GM12878 (cell line): ENCODE measurements around the gene CYTH3. TPM values are rescaled to one million over a fixed set of nuclear protein-coding genes. Genes with fewer than 3 reads are reported as not detected.

Experiments used
- ATAC-seq: fragments of 200-7000 bp; cut with Tn5 transposase; 3 replicates; pipeline ENCODE4 v1.9.1; 2020; ENCODE audit warnings: mild to moderate bottlenecking, moderate library complexity
- BruUV-seq: library from RNA; stranded (reverse); fragments of 400-500 nt; replicated peaks from 2 replicates; lab custom pipeline; 2021; lab: Mats Ljungman, UMichigan
- CTCF ChIA-PET: fragments of 300-600 bp; sonication (Branson Sonifier 250); formaldehyde crosslinking; extraction: SDS; loops from one replicate; lab custom pipeline; 2021; ENCODE audit warnings: inconsistent platforms; lab: Yijun Ruan, JAX
- POLR2A ChIA-PET: fragments of 350-600 bp; formaldehyde crosslinking; extraction: SDS; loops from one replicate; lab custom pipeline; 2021; ENCODE audit warnings: inconsistent platforms; lab: Charles Lee
- RAD21 ChIA-PET: fragments of 300-600 bp; sonication (Branson Sonifier 250); formaldehyde crosslinking; loops from one replicate; lab custom pipeline; 2023; ENCODE audit warnings: antibody characterized with exemption; ENCODE audit not compliant: unreplicated experiment; lab: Charles Lee
- SMC1A ChIA-PET: fragments of 300-600 bp; sonication (Branson Sonifier 250); formaldehyde crosslinking; loops from one replicate; lab custom pipeline; 2023; ENCODE audit not compliant: unreplicated experiment, uncharacterized antibody; lab: Charles Lee
- DNase-seq: peaks from one replicate; pipeline ENCODE4 v3.0.0-alpha.2; 2011; ENCODE audit warnings: low read depth, low spot score
- FAIRE-seq: peaks from 3 replicates; lab custom pipeline; 2011; peaks lifted over from hg19 to GRCh38; lab: Jason Lieb, UNC
- H2AFZ ChIP-seq: 2 replicates; pipeline ENCODE4 v1.6.0; 2011; ENCODE audit warnings: low read depth, low read length, control low read depth; ENCODE audit not compliant: control insufficient read depth
- H3K27ac ChIP-seq: 2 replicates; pipeline ENCODE4 v1.5.1; 2011; ENCODE audit warnings: control low read depth; ENCODE audit not compliant: control insufficient read depth, insufficient read depth
- H3K27me3 ChIP-seq, 2 experiments: replicated peaks in 1 of 2; 2 replicates each; pipeline versions ENCODE4 v1.6.0 to v1.6.1; 2011; ENCODE audit warnings: low read length in 1 of 2; ENCODE audit not compliant: control insufficient read depth in 2 of 2, insufficient read depth in 2 of 2
- H3K36me3 ChIP-seq, 2 experiments: 2 replicates each; pipeline ENCODE4 v1.5.1; 2011; ENCODE audit warnings: low read length in 1 of 2; ENCODE audit not compliant: control insufficient read depth in 2 of 2, insufficient read depth in 2 of 2
- H3K4me1 ChIP-seq: 2 replicates; pipeline ENCODE4 v1.6.1; 2011; ENCODE audit warnings: mild to moderate bottlenecking, low read length, moderate library complexity, mixed read lengths; ENCODE audit not compliant: control insufficient read depth, insufficient read depth
- H3K4me2 ChIP-seq: 2 replicates; pipeline ENCODE4 v1.6.0; 2011; ENCODE audit warnings: control low read depth; ENCODE audit not compliant: control insufficient read depth, insufficient read depth
- H3K4me3 ChIP-seq: fragments of 200-600 bp; sonication (generic); 2 replicates; pipeline ENCODE4 v1.5.1; 2016
- H3K79me2 ChIP-seq: 2 replicates; pipeline ENCODE4 v1.6.0; 2011; ENCODE audit warnings: low read length; ENCODE audit not compliant: control insufficient read depth, insufficient read depth
- H3K9ac ChIP-seq: 2 replicates; pipeline ENCODE4 v1.8.0; 2011; ENCODE audit warnings: low read length, control low read depth, mixed read lengths; ENCODE audit not compliant: control insufficient read depth, insufficient read depth
- H3K9me3 ChIP-seq: replicated peaks from 3 replicates; pipeline ENCODE4 v1.5.1; 2011; ENCODE audit warnings: mild to moderate bottlenecking, low read length; ENCODE audit not compliant: control insufficient read depth, insufficient read depth
- H4K20me1 ChIP-seq: 2 replicates; pipeline ENCODE4 v1.6.0; 2011; ENCODE audit not compliant: control insufficient read depth, insufficient read depth
- CBX5 ChIP-seq: sonication (generic); IDR thresholded peaks from 2 replicates; pipeline ENCODE4 v1.6.1; 2016; ENCODE audit warnings: low read depth, moderate library complexity, mild to moderate bottlenecking, inconsistent platforms
- CREB1 ChIP-seq: IDR thresholded peaks from 2 replicates; pipeline ENCODE4 v1.6.1; 2012; ENCODE audit warnings: low read depth, mild to moderate bottlenecking, inconsistent platforms
- ESRRA ChIP-seq: IDR thresholded peaks from 2 replicates; pipeline ENCODE4 v1.6.1; 2012; ENCODE audit warnings: mild to moderate bottlenecking, low read length, improper control_type of control experiment
- FOXK2 ChIP-seq: fragments of 450-650 bp; IDR thresholded peaks from 2 replicates; pipeline ENCODE4 v1.6.1; 2017; ENCODE audit warnings: mild to moderate bottlenecking, moderate library complexity
- IKZF1 ChIP-seq: fragments of 450-650 bp; conservative IDR thresholded peaks from 2 replicates; pipeline ENCODE4 v1.6.1; 2017; ENCODE audit warnings: antibody characterized with exemption, mild to moderate bottlenecking
- MEF2A ChIP-seq: IDR thresholded peaks from 2 replicates; pipeline ENCODE4 v1.6.1; 2011; ENCODE audit warnings: low read depth, mild to moderate bottlenecking, low read length, moderate library complexity; ENCODE audit not compliant: insufficient read depth
- MYC ChIP-seq: IDR thresholded peaks from 2 replicates; pipeline ENCODE4 v1.6.1; 2011; ENCODE audit warnings: mild to moderate bottlenecking, low read length, moderate library complexity, inconsistent platforms; ENCODE audit not compliant: insufficient read depth, insufficient replicate concordance, insufficient read length, severe bottlenecking
- NBN ChIP-seq: fragments of 450-650 bp; IDR thresholded peaks from 2 replicates; pipeline ENCODE4 v1.6.1; 2016
- NR2C2 ChIP-seq: IDR thresholded peaks from 2 replicates; pipeline ENCODE4 v1.6.1; 2011; ENCODE audit warnings: borderline replicate concordance, low read depth; ENCODE audit not compliant: control insufficient read depth, insufficient read length
- NRF1 ChIP-seq: conservative IDR thresholded peaks from 2 replicates; pipeline ENCODE4 v1.6.1; 2011; ENCODE audit warnings: mild to moderate bottlenecking, low read depth, low read length, improper control_type of control experiment
- PAX8 ChIP-seq: fragments of 450-650 bp; IDR thresholded peaks from 2 replicates; pipeline ENCODE4 v1.6.1; 2017; ENCODE audit warnings: mild to moderate bottlenecking, moderate library complexity
- POLR2AphosphoS5 ChIP-seq: IDR thresholded peaks from 2 replicates; pipeline ENCODE4 v1.6.1; 2011; ENCODE audit warnings: mild to moderate bottlenecking, low read length, inconsistent platforms
- POU2F2 ChIP-seq: IDR thresholded peaks from 3 replicates; pipeline ENCODE4 v1.6.1; 2011; ENCODE audit warnings: low read depth, mild to moderate bottlenecking, low read length, borderline replicate concordance
- SREBF1 ChIP-seq: IDR thresholded peaks from 2 replicates; pipeline ENCODE4 v1.6.1; 2012; ENCODE audit warnings: mild to moderate bottlenecking, low read length
- STAT1 ChIP-seq: fragments of 450-650 bp; conservative IDR thresholded peaks from 2 replicates; pipeline ENCODE4 v1.6.1; 2014; ENCODE audit warnings: antibody characterized with exemption, mild to moderate bottlenecking
- SUZ12 ChIP-seq: fragments of 200-600 bp; sonication (generic); IDR thresholded peaks from one replicate; pipeline ENCODE4 v1.6.1; 2018; ENCODE audit warnings: antibody characterized with exemption, mild to moderate bottlenecking; ENCODE audit not compliant: unreplicated experiment
- YBX1 ChIP-seq: fragments of 450-650 bp; IDR thresholded peaks from 2 replicates; pipeline ENCODE4 v1.6.1; 2016; ENCODE audit warnings: antibody characterized with exemption
- WGBS: methylation state at CpG from one replicate; pipeline ENCODE4 v1.1.6; 2016; ENCODE audit warnings: low lambda C conversion rate; ENCODE audit not compliant: insufficient replicate concordance, insufficient coverage; ENCODE audit errors: missing lambda C conversion rate; 5-methylcytosine and 5-hydroxymethylcytosine counted together
- in situ Hi-C: fragments of 300-500 bp; cut with MboI; formaldehyde crosslinking; loops from 9 replicates; pipeline ENCODE4 v1.14.3; 2018; ENCODE audit warnings: mixed read lengths
- intact Hi-C: fragments of 100-400 bp; cut with micrococcal nuclease; formaldehyde crosslinking; loops from one replicate; pipeline ENCODE4 v1.14.2; 2022; ENCODE audit not compliant: unreplicated experiment
- polyA plus RNA-seq, 11 experiments: library from polyadenylated mRNA; depleted of rRNA in 4 of 11; unstranded in 6 of 11; stranded (reverse) in 5 of 11; fragments of >200 nt; fragmentation: Nextera tagmentation in 4 of 11; fragmentation: Illumina TruSeq in 1 of 11; extraction: Ambion mirVana in 4 of 11; extraction: Trizol in 1 of 11; gene quantifications; 1 replicate in 1 of 11; 2 replicates in 10 of 11; pipeline versions ENCODE4 v1.2.1 to v1.2.3, GENCODE V29; 2011 to 2016; ENCODE audit warnings: inconsistent platforms in 2 of 11, missing spikeins in 2 of 11, low read depth in 1 of 11
- total RNA-seq, 4 experiments: library from RNA; depleted of rRNA in 3 of 4; stranded (reverse); fragments of >200 nt in 3 of 4; fragmentation: Illumina TruSeq in 1 of 4; extraction: Trizol in 1 of 4; gene quantifications; 2 replicates each; pipeline versions ENCODE4 v1.2.1 to v1.2.3, GENCODE V29; 2013 to 2021

CYTH3 gene
- total and polyA plus RNA-seq, 10 of the 15 experiments (the other 5 are each of a cell fraction or from before 2014, with no cell fraction given), result 0.45 to 28.2 (median 15.7) TPM

DNA sequence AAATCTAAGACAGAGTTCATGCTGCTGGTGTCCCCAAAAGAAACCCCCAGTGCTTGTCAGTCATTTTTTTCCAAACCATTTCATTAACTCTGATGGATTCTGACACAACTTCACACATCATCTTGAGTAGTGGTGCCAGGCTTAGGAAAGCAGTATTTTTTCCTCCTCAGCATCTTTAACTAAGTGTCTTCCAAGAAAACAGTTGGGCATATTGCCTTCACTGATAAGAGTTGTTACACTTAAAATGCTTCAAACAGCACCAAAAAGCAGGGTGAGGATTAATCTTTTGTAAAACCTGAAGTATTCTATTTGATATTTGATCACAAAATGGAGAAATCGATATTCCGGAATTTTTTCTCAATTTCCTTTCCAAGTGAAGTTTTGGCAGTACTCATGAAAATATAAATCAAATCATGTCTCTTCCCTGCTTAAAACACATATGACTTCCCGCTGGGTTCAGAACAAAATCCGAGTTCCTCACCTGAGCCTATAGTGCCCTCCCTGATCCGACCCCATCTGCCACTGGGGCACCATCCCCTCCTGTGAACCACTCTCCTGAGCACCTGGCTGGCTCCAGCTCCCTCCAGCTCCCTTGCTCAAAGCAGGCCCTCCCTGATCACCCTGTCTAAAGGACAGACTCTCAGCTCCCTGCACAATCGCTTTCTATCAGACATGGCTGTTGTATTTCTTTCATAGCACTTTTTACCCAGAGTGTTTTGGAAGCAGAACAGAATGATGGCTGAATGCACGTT is 61.6 kb downstream of the CYTH3 start:
- 69% methylated on average over 7 of the region's 7 CpGs for WGBS
- no peaks in the 10 kb centered on the region; a peak in 1 of 4 replicates for H3K36me3 ChIP-seq
- H3K4me3 ChIP-seq, result no peak overlapping the region
- H3K4me1 ChIP-seq, result no peaks in the 10 kb centered on the region
- TF ChIP-seq STAT1 (no peak), CBX5 (no peak), FOXK2 (no peak), MEF2A (no peak)
- intact Hi-C loops (no loop called here), in situ Hi-C loops (no loop called here)
- RAD21 ChIA-PET, result interaction anchor here (0.6 kb wide), 1 partner anchor 45 kb away, joined by 5 read pairs; no protein-coding TSS in a partner anchor
- POLR2A ChIA-PET, result no interaction called here
- FAIRE-seq (no peak), ATAC-seq (no peak), DNase-seq (no peak)
- H3K27me3 ChIP-seq, result no peaks in the 10 kb centered on the region
- peaks cover 8% of the 10 kb centered on the region for H3K79me2 ChIP-seq
- H3K9ac ChIP-seq, result no peak overlapping the region
- no peak overlapping the region for H2AFZ ChIP-seq
- BruUV-seq, result no TSS peak
- H3K4me2 ChIP-seq, result no peak overlapping the region
- SMC1A ChIA-PET, result interaction anchor here (0.5 to 1.7 kb wide), 4 partner anchors 8 to 220 kb away, joined by 3 read pairs; no protein-coding TSS in a partner anchor
- H4K20me1 ChIP-seq, result no peaks in the 10 kb centered on the region
- H3K9me3 ChIP-seq, result no peaks in the 10 kb centered on the region
- CTCF ChIA-PET, result interaction anchor here (1.2 kb wide), 1 partner anchor 113 kb away, joined by 5 read pairs; no protein-coding TSS in a partner anchor
- H3K27ac ChIP-seq, result no peak overlapping the region

DNA sequence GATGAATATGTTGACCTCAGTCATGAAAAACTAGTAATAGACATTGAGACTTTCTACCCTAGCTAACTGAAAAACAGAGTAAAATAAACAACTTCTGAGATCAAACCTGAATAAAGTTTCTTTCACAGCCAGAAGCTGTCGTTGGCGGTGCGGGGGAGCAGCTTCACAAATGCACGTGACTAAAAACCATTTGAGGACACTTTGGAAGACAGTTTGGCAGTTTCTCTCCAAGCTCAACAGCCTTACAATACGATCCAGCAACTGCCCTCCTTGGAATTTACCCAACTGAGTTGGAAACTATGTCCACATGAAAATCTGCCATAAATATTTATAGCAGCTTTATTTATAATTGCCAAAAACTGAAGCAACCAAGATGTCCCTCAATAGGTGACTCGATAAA is 63.1 kb downstream of the CYTH3 start:
- FAIRE-seq (no peak), ATAC-seq (no peak), DNase-seq (no peak)
- no peaks in the 10 kb centered on the region for H3K9me3 ChIP-seq
- ChIA-PET RAD21 (interaction anchor here (1.1 kb wide), 1 partner anchor 50 kb away, joined by 3 read pairs; no protein-coding TSS in a partner anchor), POLR2A (no interaction called here), SMC1A (interaction anchor here (0.6 to 1.7 kb wide), 6 partner anchors 10 to 127 kb away, joined by 3 to 8 read pairs (median 4); no protein-coding TSS in a partner anchor), CTCF (interaction anchor here (0.6 to 1.2 kb wide), 2 partner anchors 115 to 141 kb away, joined by 5 read pairs; no protein-coding TSS in a partner anchor)
- intact Hi-C loops, result no loop called here
- no peak overlapping the region for H3K4me2 ChIP-seq
- no peak overlapping the region for H3K4me3 ChIP-seq
- H3K36me3 ChIP-seq, result no peaks in the 10 kb centered on the region; a peak in 1 of 4 replicates
- H4K20me1 ChIP-seq, result no peaks in the 10 kb centered on the region
- BruUV-seq, result no TSS peak
- no peaks in the 10 kb centered on the region for H3K4me1 ChIP-seq
- H3K9ac ChIP-seq, result no peak overlapping the region
- H2AFZ ChIP-seq, result no peak overlapping the region
- in situ Hi-C loops, result no loop called here
- H3K79me2 ChIP-seq, result peaks cover 4% of the 10 kb centered on the region
- H3K27me3 ChIP-seq, result no peaks in the 10 kb centered on the region
- WGBS, result 81% methylated on average over 6 of the region's 6 CpGs
- no peak overlapping the region for H3K27ac ChIP-seq
- TF ChIP-seq ESRRA (no peak), POU2F2 (no peak), NRF1 (no peak), MYC (no peak), NR2C2 (no peak), POLR2AphosphoS5 (no peak), YBX1 (no peak), SREBF1 (no peak), IKZF1 (no peak), PAX8 (no peak), SUZ12 (no peak), CREB1 (no peak), NBN (no peak)
